ENCODE measurements around the gene GRK2.

Gene GRK2

DNA sequence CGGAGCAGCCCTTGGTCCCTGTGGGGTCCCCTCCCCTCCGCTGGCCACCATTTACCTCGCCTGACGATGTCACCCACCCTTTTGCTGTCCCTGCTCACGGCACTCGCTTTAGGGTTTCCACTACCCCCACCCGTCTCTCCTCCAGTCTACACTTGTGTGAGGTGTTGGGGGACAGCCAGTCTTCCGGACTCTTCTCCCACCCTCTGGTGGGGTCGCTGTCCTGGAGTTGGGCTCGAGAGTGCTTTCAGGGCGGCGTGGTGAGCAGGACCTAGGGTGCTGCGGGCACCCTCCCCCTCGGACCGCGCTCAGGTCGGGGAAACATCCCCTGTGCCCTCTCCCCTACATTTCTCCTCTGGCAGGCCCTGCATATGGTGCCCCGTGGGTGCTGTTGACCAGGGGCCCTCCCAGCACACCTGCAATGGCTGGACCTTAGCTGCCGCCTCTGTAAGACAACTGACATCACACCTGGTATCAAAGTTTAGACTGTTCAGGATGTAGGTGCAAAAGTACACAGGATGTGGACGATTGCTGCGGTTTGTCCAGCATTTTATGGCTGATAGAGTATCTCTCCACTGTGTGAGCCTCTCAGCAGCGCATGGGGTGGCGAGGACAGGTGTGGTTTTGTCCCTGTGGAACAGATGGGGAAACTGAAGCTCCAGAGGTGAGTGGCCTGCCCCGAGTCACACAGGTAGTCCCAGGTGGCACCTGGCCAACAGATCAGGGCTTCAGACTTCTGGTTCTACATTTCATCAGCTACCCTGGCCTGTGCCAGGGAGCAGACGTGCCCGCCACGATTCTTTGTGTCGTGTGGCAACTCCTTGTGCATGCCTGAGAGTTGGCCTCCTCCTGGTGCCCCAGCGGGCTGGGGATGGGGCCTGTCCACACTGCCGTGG, 1.2 kb downstream of the GRK2 start:
- peak overlapping the region; percentile 93 for H3K4me3 ChIP-seq (replicated peaks; ENCODE audit: low read depth, low read length)
- TF ChIP-seq, protein P1, sequence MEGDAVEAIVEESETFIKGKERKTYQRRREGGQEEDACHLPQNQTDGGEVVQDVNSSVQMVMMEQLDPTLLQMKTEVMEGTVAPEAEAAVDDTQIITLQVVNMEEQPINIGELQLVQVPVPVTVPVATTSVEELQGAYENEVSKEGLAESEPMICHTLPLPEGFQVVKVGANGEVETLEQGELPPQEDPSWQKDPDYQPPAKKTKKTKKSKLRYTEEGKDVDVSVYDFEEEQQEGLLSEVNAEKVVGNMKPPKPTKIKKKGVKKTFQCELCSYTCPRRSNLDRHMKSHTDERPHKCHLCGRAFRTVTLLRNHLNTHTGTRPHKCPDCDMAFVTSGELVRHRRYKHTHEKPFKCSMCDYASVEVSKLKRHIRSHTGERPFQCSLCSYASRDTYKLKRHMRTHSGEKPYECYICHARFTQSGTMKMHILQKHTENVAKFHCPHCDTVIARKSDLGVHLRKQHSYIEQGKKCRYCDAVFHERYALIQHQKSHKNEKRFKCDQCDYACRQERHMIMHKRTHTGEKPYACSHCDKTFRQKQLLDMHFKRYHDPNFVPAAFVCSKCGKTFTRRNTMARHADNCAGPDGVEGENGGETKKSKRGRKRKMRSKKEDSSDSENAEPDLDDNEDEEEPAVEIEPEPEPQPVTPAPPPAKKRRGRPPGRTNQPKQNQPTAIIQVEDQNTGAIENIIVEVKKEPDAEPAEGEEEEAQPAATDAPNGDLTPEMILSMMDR (IDR thresholded peaks at IDR 0.05; ENCODE audit: insufficient read depth, low read length, poor library complexity, severe bottlenecking) = no peak
- H3K36me3 ChIP-seq (ENCODE audit: control insufficient read depth, insufficient read depth, low read length) = peaks cover 7% of the 10 kb centered on the region
- H3K27me3 ChIP-seq (replicated peaks; ENCODE audit: control insufficient read depth, insufficient read depth, low read length) = no peaks in the 10 kb centered on the region
- no peak for DNase-seq (ENCODE audit: extremely low read depth, insufficient read length)

DNA sequence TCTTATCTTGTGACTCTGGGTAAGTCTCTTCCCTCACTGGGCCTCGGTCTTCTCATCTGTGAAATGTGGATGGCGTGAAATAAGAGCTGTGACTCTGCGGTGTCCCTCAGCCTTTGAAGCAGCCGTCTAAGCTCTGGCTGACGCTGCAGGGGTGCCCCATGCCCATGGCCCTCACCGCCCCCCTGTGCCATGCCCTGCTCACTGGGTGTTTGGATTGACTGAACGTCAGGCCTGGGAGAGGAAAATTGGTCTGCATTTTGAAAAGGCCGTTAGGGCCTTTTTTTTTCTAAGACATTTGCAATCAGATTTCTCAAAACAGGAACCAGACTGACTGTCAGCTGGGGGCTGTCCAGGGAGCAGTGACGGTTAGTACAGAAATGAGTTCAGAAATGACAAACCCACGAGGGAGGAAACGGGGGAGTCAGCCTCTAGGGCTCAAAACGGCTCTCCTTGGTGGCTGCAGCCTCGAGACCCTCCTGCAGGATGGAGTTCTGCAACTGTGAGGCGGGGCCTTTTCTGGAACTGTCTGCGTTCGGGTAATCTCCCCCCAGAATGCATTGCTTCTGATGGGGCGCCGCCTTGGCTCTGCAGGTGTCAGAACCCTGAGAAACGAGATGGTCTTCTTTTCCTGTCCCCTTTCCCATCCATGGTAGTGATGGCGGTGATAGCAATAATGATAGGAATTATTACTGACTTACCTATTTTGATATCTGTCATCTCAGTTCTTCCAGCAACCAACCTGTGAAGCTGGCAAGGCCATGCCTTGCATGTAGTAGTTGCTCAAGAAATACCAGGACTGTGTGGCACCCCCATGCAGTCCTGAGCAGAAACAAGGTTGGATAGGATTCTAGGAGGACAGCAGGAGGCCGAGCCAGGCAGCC, 2.0 kb downstream of the GRK2 start:
- TF ChIP-seq, protein P1 (IDR thresholded peaks at IDR 0.05; ENCODE audit: insufficient read depth, low read length, poor library complexity, severe bottlenecking) = no peak
- Histone ChIP-seq H3K27me3 (replicated peaks; ENCODE audit: control insufficient read depth, insufficient read depth, low read length) (no peaks in the 10 kb centered on the region), H3K36me3 (ENCODE audit: control insufficient read depth, insufficient read depth, low read length) (peaks cover 12% of the 10 kb centered on the region), H3K4me3 (replicated peaks; ENCODE audit: low read depth, low read length) (peak overlapping the region; percentile 93)
- DNase-seq (ENCODE audit: extremely low read depth, insufficient read length) = peak; percentile 85

DNA sequence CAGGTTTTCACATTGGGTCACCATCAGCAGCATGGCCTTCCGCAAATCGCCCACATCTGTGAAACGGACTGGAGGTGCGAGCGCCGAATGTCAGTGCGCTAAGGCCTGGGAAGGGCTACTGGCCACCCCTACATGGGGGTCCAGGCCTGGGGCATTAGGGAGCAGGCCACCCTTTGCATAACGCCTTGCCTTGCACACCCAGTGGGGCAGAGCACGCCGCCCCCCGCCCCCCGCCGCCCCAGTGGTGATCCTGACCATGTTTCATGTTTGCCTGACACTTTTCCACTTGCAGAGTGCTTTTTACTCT, 2.6 kb downstream of the GRK2 start:
- TF ChIP-seq, protein P1 (IDR thresholded peaks at IDR 0.05; ENCODE audit: insufficient read depth, low read length, poor library complexity, severe bottlenecking) = no peak
- Histone ChIP-seq H3K36me3 (ENCODE audit: control insufficient read depth, insufficient read depth, low read length) (peaks cover 12% of the 10 kb centered on the region), H3K4me3 (replicated peaks; ENCODE audit: low read depth, low read length) (peak overlapping the region; percentile 60), H3K27me3 (replicated peaks; ENCODE audit: control insufficient read depth, insufficient read depth, low read length) (no peaks in the 10 kb centered on the region)
- DNase-seq (ENCODE audit: extremely low read depth, insufficient read length) = no peak

DNA sequence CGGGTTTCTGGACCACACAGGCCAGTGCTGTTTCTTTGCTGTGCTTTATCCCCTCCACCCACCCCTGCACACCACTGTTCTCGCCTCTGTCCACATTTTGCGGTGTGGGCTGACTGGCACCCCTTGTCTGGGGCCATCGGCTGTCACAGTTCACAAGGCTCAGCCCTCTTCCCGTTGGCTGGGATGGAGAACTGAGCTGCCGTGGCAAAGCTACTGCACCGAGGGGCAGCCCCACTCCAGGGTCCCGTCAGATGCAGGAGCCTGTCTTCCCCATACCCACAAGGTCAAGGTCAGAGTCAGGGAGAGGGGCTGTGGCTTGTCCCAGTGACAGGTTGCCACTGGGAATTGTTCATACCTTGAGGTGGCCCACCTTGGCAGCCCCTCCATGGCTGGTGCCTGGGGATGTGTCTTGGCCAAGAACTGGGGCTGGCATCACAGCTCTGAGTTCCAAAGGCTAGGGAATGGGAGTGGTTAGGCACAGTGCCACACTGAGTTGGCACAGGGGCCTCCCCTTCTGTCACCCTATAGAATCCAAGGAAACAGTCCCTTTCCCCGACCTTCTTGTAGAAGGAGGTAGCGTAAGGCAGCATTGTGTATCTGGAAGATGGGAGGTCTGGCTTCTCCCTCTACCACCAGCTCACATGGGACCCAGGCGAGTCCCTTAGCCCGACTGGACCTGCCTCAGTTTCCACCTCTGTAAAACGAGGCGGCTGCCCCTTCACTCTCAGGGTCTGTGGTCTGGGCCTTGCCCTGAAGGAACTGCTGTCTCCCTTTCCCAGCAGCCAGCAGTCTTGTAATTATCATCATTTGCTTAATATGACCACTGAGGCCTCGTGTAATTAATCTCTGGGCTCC, 3.4 kb downstream of the GRK2 start:
- TF ChIP-seq, protein P1 (IDR thresholded peaks at IDR 0.05; ENCODE audit: insufficient read depth, low read length, poor library complexity, severe bottlenecking) = no peak
- DNase-seq (ENCODE audit: extremely low read depth, insufficient read length) = no peak
- Histone ChIP-seq H3K36me3 (ENCODE audit: control insufficient read depth, insufficient read depth, low read length) (peaks cover 12% of the 10 kb centered on the region), H3K27me3 (replicated peaks; ENCODE audit: control insufficient read depth, insufficient read depth, low read length) (no peaks in the 10 kb centered on the region), H3K4me3 (replicated peaks; ENCODE audit: low read depth, low read length) (peak overlapping the region; percentile 60)
